ENCODE results near the gene HBE1. TPM values are rescaled to one million over a fixed set of nuclear protein-coding genes. Genes with fewer than 3 reads are reported as not detected.

Gene HBE1
- total and polyA plus RNA-seq, 3 experiments from 2014 or later, result not detected

- Mint-ChIP-seq H3K36me3 (no peaks in the 10 kb centered on the region), H3K4me3 (no peak overlapping the region), H3K27ac (no peak overlapping the region), H3K27me3 (peaks cover 2 to 3% of the 10 kb centered on the region in 2 donors), H3K9me3 (peaks cover 0 to 4% (median 0%) of the 10 kb centered on the region in 5 donors), H3K4me1 (peaks cover 0 to 3% (median 0%) of the 10 kb centered on the region in 3 donors)
- DNase-seq, result no peak
- Histone ChIP-seq H3K27ac (ENCODE audit: low read depth, low read length) (no peak overlapping the region), H3K4me3 (ENCODE audit: low read length) (no peak overlapping the region), H3K4me1 (ENCODE audit: insufficient read depth, low read length) (no peaks in the 10 kb centered on the region), H3K27me3 (ENCODE audit: insufficient read depth, low read length, poor library complexity, severe bottlenecking) (no peaks in the 10 kb centered on the region), H3K9me3 (ENCODE audit: low read length) (no peaks in the 10 kb centered on the region), H3K36me3 (ENCODE audit: insufficient read depth, low read length) (no peaks in the 10 kb centered on the region)
- ChIA-PET POLR2A (no interaction called here), CTCF (no interaction called here)
Measured at GRCh38 chr11:5239046-5239445, 30.7 kb downstream of the HBE1 start.

DNA sequence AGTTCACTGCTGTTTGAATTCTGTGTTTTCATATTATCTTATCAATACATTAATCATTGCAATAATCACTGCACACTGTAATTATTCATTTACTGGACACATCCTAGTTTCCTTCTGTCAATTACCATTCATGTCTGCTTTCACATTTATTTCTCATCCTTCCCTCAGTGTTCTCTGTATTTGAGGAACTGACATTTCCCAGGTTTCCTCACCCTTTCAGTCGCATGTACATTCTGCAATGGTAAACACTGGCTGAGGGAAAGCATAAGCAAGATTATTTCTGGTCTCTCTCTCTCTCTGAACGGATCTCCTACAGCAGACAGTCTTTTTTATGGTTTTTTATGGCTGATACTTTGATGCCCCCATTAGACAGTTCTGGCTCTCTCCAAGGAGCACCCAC is 31.3 kb downstream of the HBE1 start:
- peaks cover 3% of the 10 kb centered on the region in 2 donors for H3K27me3 Mint-ChIP-seq
- Histone ChIP-seq H3K27ac (ENCODE audit: low read depth, low read length) (no peak overlapping the region), H3K9me3 (ENCODE audit: low read length) (no peaks in the 10 kb centered on the region), H3K27me3 (ENCODE audit: insufficient read depth, low read length, poor library complexity, severe bottlenecking) (no peaks in the 10 kb centered on the region), H3K4me1 (ENCODE audit: insufficient read depth, low read length) (no peaks in the 10 kb centered on the region), H3K36me3 (ENCODE audit: insufficient read depth, low read length) (no peaks in the 10 kb centered on the region), H3K4me3 (ENCODE audit: low read length) (no peak overlapping the region)
- no peak for DNase-seq
- H3K27ac Mint-ChIP-seq, result no peak overlapping the region
- H3K36me3 Mint-ChIP-seq, result no peaks in the 10 kb centered on the region
- H3K4me3 Mint-ChIP-seq, result no peak overlapping the region
- peaks cover 0 to 4% (median 0%) of the 10 kb centered on the region in 5 donors for H3K9me3 Mint-ChIP-seq
- ChIA-PET POLR2A (no interaction called here), CTCF (no interaction called here)
- peaks cover 0 to 3% (median 0%) of the 10 kb centered on the region in 3 donors for H3K4me1 Mint-ChIP-seq

DNA sequence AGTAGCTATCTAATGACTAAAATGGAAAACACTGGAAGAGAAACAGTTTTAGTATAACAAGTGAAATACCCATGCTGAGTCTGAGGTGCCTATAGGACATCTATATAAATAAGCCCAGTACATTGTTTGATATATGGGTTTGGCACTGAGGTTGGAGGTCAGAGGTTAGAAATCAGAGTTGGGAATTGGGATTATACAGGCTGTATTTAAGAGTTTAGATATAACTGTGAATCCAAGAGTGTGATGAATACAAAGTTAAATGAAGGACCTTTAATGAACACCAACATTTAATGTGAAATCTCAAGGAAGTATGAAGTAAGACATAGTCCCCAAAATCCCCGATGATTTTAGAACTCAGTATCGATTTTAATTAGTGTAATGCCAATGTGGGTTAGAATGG is 32.3 kb downstream of the HBE1 start:
- H3K4me1 ChIP-seq (ENCODE audit: insufficient read depth, low read length), result no peaks in the 10 kb centered on the region
- CTCF ChIA-PET, result no interaction called here
- POLR2A ChIA-PET, result no interaction called here

GRCh38 chr11:5235364-5236095 is 34.2 kb downstream of the HBE1 start:
- Histone ChIP-seq H3K4me3 (ENCODE audit: low read length) (no peak overlapping the region), H3K9me3 (ENCODE audit: low read length) (no peaks in the 10 kb centered on the region), H3K27me3 (ENCODE audit: insufficient read depth, low read length, poor library complexity, severe bottlenecking) (no peaks in the 10 kb centered on the region), H3K36me3 (ENCODE audit: insufficient read depth, low read length) (no peaks in the 10 kb centered on the region), H3K4me1 (ENCODE audit: insufficient read depth, low read length) (no peaks in the 10 kb centered on the region), H3K27ac (ENCODE audit: low read depth, low read length) (no peak overlapping the region)
- H3K27me3 Mint-ChIP-seq, result peaks cover 2 to 3% of the 10 kb centered on the region in 2 donors
- no peak overlapping the region for H3K4me3 Mint-ChIP-seq
- no peak for DNase-seq
- ChIA-PET POLR2A (no interaction called here), CTCF (no interaction called here)
- H3K36me3 Mint-ChIP-seq, result no peaks in the 10 kb centered on the region
- H3K27ac Mint-ChIP-seq, result no peak overlapping the region
- H3K4me1 Mint-ChIP-seq, result peaks cover 0 to 3% (median 0%) of the 10 kb centered on the region in 3 donors
- peaks cover 0 to 4% (median 0%) of the 10 kb centered on the region in 5 donors for H3K9me3 Mint-ChIP-seq

More for the DNA sequence above, 32.3 kb downstream of the HBE1 start:
- Mint-ChIP-seq H3K27me3 (peaks cover 3% of the 10 kb centered on the region in 2 donors), H3K36me3 (no peaks in the 10 kb centered on the region), H3K4me1 (peaks cover 0 to 3% (median 0%) of the 10 kb centered on the region in 3 donors), H3K4me3 (no peak overlapping the region), H3K9me3 (peaks cover 0 to 4% (median 0%) of the 10 kb centered on the region in 5 donors), H3K27ac (no peak overlapping the region)
- Histone ChIP-seq H3K27ac (ENCODE audit: low read depth, low read length) (no peak overlapping the region), H3K4me3 (ENCODE audit: low read length) (no peak overlapping the region), H3K36me3 (ENCODE audit: insufficient read depth, low read length) (no peaks in the 10 kb centered on the region), H3K9me3 (ENCODE audit: low read length) (no peaks in the 10 kb centered on the region), H3K27me3 (ENCODE audit: insufficient read depth, low read length, poor library complexity, severe bottlenecking) (no peaks in the 10 kb centered on the region)
- no peak for DNase-seq

GRCh38 chr11:5234381-5234834 is 35.3 kb downstream of the HBE1 start, which contains the start of gene HBD:
HBD (minus strand) TSS chr11:5234483; CDS start chr11:5234433, 50 bp downstream.
- Histone ChIP-seq H3K27me3 (ENCODE audit: insufficient read depth, low read length, poor library complexity, severe bottlenecking) (no peaks in the 10 kb centered on the region), H3K9me3 (ENCODE audit: low read length) (no peaks in the 10 kb centered on the region), H3K36me3 (ENCODE audit: insufficient read depth, low read length) (no peaks in the 10 kb centered on the region), H3K27ac (ENCODE audit: low read depth, low read length) (peak within 1 kb of the TSS; percentile 43), H3K4me3 (ENCODE audit: low read length) (no peak within 1 kb of the TSS), H3K4me1 (ENCODE audit: insufficient read depth, low read length) (no peaks in the 10 kb centered on the region)
- Mint-ChIP-seq H3K36me3 (no peaks in the 10 kb centered on the region), H3K27ac (no peak within 1 kb of the TSS), H3K4me1 (peaks cover 0 to 3% (median 0%) of the 10 kb centered on the region in 3 donors), H3K4me3 (no peak within 1 kb of the TSS), H3K27me3 (peaks cover 2 to 3% of the 10 kb centered on the region in 2 donors), H3K9me3 (peaks cover 0 to 4% (median 0%) of the 10 kb centered on the region in 5 donors)
- CTCF ChIA-PET, result no interaction called here
- no peak for DNase-seq
- POLR2A ChIA-PET, result no interaction called here

GRCh38 chr11:5233307-5233706 is 36.4 kb downstream of the HBE1 start:
- no peak for DNase-seq
- Mint-ChIP-seq H3K27me3 (peaks cover 2 to 3% of the 10 kb centered on the region in 2 donors), H3K9me3 (peaks cover 0 to 4% (median 0%) of the 10 kb centered on the region in 5 donors), H3K27ac (no peak overlapping the region), H3K4me3 (no peak overlapping the region), H3K4me1 (peaks cover 0 to 3% (median 0%) of the 10 kb centered on the region in 3 donors), H3K36me3 (no peaks in the 10 kb centered on the region)
- no peaks in the 10 kb centered on the region for H3K36me3 ChIP-seq (ENCODE audit: insufficient read depth, low read length)
- H3K4me1 ChIP-seq (ENCODE audit: insufficient read depth, low read length), result no peaks in the 10 kb centered on the region
- ChIA-PET CTCF (no interaction called here), POLR2A (no interaction called here)
- H3K27me3 ChIP-seq (ENCODE audit: insufficient read depth, low read length, poor library complexity, severe bottlenecking), result no peaks in the 10 kb centered on the region
- H3K4me3 ChIP-seq (ENCODE audit: low read length), result no peak overlapping the region
- no peak overlapping the region for H3K27ac ChIP-seq (ENCODE audit: low read depth, low read length)
- no peaks in the 10 kb centered on the region for H3K9me3 ChIP-seq (ENCODE audit: low read length)

GRCh38 chr11:5232821-5233220 is 36.9 kb downstream of the HBE1 start:
- no peak for DNase-seq
- H3K9me3 ChIP-seq (ENCODE audit: low read length), result no peaks in the 10 kb centered on the region
- H3K9me3 Mint-ChIP-seq, result peaks cover 0 to 4% (median 0%) of the 10 kb centered on the region in 5 donors
- H3K36me3 ChIP-seq (ENCODE audit: insufficient read depth, low read length), result no peaks in the 10 kb centered on the region
- peaks cover 0 to 3% (median 0%) of the 10 kb centered on the region in 3 donors for H3K4me1 Mint-ChIP-seq
- H3K27me3 ChIP-seq (ENCODE audit: insufficient read depth, low read length, poor library complexity, severe bottlenecking), result no peaks in the 10 kb centered on the region
- ChIA-PET CTCF (no interaction called here), POLR2A (no interaction called here)
- peaks cover 2 to 3% of the 10 kb centered on the region in 2 donors for H3K27me3 Mint-ChIP-seq
- no peak overlapping the region for H3K4me3 ChIP-seq (ENCODE audit: low read length)
- H3K36me3 Mint-ChIP-seq, result no peaks in the 10 kb centered on the region
- no peak overlapping the region for H3K27ac ChIP-seq (ENCODE audit: low read depth, low read length)
- H3K27ac Mint-ChIP-seq, result no peak overlapping the region
- H3K4me1 ChIP-seq (ENCODE audit: insufficient read depth, low read length), result no peaks in the 10 kb centered on the region
- H3K4me3 Mint-ChIP-seq, result no peak overlapping the region

DNA sequence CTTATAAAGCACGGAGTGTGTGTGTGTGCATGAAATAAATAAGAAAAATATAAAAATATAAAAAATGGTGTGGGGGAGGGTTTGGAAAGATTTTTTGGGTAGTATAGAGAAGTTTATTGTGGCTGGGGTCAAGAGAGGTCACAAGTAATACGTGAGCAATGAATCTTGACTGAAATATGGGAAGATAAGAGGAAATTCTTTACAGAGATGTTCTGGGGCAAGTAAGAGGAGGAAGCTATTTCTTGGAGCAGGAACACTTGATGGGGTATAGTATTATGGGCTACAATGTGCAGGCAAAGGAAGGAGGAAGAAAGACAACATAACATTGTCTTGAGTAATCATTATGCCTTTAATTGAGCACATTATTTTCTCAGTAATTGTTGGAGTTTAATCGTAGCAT is 37.6 kb downstream of the HBE1 start:
- no peak overlapping the region for H3K27ac ChIP-seq (ENCODE audit: low read depth, low read length)
- H3K4me1 ChIP-seq (ENCODE audit: insufficient read depth, low read length), result no peaks in the 10 kb centered on the region
- no peaks in the 10 kb centered on the region for H3K27me3 ChIP-seq (ENCODE audit: insufficient read depth, low read length, poor library complexity, severe bottlenecking)
- Mint-ChIP-seq H3K27me3 (peaks cover 0 to 2% of the 10 kb centered on the region in 2 donors), H3K27ac (no peak overlapping the region), H3K9me3 (peaks cover 0 to 2% (median 0%) of the 10 kb centered on the region in 5 donors), H3K4me3 (no peak overlapping the region), H3K4me1 (peaks cover 0 to 3% (median 0%) of the 10 kb centered on the region in 3 donors), H3K36me3 (no peaks in the 10 kb centered on the region)
- CTCF ChIA-PET, result no interaction called here
- POLR2A ChIA-PET, result no interaction called here
- no peak overlapping the region for H3K4me3 ChIP-seq (ENCODE audit: low read length)
- no peaks in the 10 kb centered on the region for H3K9me3 ChIP-seq (ENCODE audit: low read length)
- no peak for DNase-seq
- no peaks in the 10 kb centered on the region for H3K36me3 ChIP-seq (ENCODE audit: insufficient read depth, low read length)
